AG08396 (cell line): ENCODE data around the gene ZFP36L2.
"Not testable (repeated sequence)": the region's sequence is repeated elsewhere in the genome, so short reads cannot be mapped to it uniquely, and the experiment has no call there.

Experiments used
- DNase-seq: peaks from one replicate; pipeline ENCODE4 v3.0.0; 2012; ENCODE audit warnings: low spot score, mixed read lengths

Gene ZFP36L2

GRCh38 chr2:43207553-43208300, 18.7 kb downstream of the ZFP36L2 start:
- DNase-seq, result no peak

- no peak for DNase-seq
Measured at GRCh38 chr2:43206602-43207001, 19.8 kb downstream of the ZFP36L2 start.

GRCh38 chr2:43203373-43203772, 23.0 kb downstream of the ZFP36L2 start:
- no peak for DNase-seq

- no peak for DNase-seq
Measured at GRCh38 chr2:43202289-43202688, 24.1 kb downstream of the ZFP36L2 start.

- no peak for DNase-seq
Measured at GRCh38 chr2:43201497-43201896, 24.9 kb downstream of the ZFP36L2 start.

GRCh38 chr2:43201016-43201415, 25.4 kb downstream of the ZFP36L2 start:
- no peak for DNase-seq

GRCh38 chr2:43199492-43200488, 26.6 kb downstream of the ZFP36L2 start:
- no peak for DNase-seq

- no peak for DNase-seq
Measured at GRCh38 chr2:43198263-43198662, 28.1 kb downstream of the ZFP36L2 start.

- no peak for DNase-seq
Measured at GRCh38 chr2:43197588-43197896, 28.9 kb downstream of the ZFP36L2 start.

- DNase-seq, result no peak
Measured at GRCh38 chr2:43196768-43197587, 29.4 kb downstream of the ZFP36L2 start.

- DNase-seq, result no peak
Measured at GRCh38 chr2:43194121-43194869, 32.1 kb downstream of the ZFP36L2 start.

GRCh38 chr2:43193652-43194120, 32.7 kb downstream of the ZFP36L2 start:
- no peak for DNase-seq

GRCh38 chr2:43192744-43193651, 33.4 kb downstream of the ZFP36L2 start:
- no peak for DNase-seq

- DNase-seq, result no peak
Measured at GRCh38 chr2:43191947-43192516, 34.4 kb downstream of the ZFP36L2 start.

GRCh38 chr2:43190311-43191052, 35.9 kb downstream of the ZFP36L2 start:
- no peak for DNase-seq

GRCh38 chr2:43189861-43190260, 36.5 kb downstream of the ZFP36L2 start:
- not testable (repeated sequence) for DNase-seq

GRCh38 chr2:43188561-43189386, 37.6 kb downstream of the ZFP36L2 start:
- DNase-seq, result no peak

- DNase-seq, result no peak
Measured at GRCh38 chr2:43186679-43187374, 39.6 kb downstream of the ZFP36L2 start.
